HG03439 (cell line): ENCODE measurements around the gene MGAT4D.
"Not testable (repeated sequence)": the region's sequence is repeated elsewhere in the genome, so short reads cannot be mapped to it uniquely, and the experiment has no call there.

Experiments
- ATAC-seq: cut with Tn5 transposase; IDR thresholded peaks from one replicate; pipeline ENCODE4 v1.9.1; 2021; ENCODE audit warnings: mild to moderate bottlenecking, moderate library complexity; ENCODE audit not compliant: unreplicated experiment

The MGAT4D gene

DNA sequence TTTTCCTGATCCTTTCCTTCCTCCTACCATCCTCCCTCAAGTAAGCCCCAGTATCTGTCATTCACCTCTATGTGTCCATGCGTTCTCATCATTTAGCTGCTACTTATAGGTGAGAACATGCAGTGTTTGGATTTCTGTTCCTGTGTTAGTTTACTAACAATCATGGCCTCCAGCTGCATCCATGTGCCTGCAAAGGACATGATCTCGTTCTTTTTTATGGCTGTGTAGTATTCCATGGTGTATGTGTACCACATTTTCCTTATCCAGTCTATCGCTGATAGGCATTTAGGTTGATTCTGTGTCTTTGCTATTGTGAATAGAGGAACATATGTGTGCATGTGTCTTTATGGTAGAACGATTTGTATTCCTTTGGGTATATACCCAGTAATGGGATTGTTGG, 53.7 kb downstream of the MGAT4D start:
- not testable (repeated sequence) for ATAC-seq

DNA sequence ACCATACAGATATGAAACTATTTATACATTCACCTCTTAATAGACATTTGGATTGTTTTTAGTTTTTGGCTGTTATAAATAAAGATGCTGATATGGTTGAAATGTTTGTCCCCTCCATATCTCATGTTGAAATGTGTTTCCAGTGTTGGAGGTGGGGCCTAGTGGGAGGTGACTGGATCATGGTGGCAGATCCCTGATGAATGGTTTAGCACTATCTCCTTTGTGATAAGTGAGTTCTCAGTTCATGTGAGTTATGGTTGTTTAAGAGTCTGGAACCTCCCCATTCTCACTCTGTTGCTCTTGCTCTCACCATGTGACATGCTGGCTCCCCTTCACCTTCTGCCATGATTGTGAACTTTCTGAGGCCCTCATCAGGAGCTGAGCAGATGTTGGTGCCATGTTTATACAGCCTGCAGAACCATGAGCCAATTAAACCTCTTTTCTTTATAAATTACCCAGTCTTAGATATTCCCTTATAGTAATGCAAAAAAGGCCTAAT, 58.4 kb downstream of the MGAT4D start:
- ATAC-seq, result no peak

DNA sequence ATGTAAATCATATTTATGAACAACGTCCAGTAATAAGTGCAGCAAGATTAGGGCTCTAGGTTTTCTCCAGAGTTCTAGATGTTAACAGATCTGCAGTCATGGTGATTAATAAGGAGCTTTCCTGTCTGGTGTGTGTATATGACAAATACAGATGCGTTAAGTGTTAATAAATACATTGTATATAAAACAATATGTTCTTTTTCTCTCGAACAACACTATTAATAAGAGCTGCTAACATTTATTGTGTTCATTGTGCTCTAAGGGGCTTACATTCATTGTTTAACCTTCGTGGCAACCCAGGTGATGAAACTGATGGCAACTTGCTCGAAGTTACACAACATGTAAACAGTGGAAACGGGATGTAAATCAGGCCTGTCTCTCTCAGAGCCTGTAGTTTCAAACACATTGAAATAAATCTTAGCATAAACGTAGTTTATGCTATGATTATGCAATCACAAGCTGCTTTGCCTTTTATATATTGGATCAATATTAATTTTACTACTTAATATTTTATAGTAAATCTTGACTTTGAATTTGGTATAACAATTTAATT, 70.1 kb downstream of the MGAT4D start:
- no peak for ATAC-seq

DNA sequence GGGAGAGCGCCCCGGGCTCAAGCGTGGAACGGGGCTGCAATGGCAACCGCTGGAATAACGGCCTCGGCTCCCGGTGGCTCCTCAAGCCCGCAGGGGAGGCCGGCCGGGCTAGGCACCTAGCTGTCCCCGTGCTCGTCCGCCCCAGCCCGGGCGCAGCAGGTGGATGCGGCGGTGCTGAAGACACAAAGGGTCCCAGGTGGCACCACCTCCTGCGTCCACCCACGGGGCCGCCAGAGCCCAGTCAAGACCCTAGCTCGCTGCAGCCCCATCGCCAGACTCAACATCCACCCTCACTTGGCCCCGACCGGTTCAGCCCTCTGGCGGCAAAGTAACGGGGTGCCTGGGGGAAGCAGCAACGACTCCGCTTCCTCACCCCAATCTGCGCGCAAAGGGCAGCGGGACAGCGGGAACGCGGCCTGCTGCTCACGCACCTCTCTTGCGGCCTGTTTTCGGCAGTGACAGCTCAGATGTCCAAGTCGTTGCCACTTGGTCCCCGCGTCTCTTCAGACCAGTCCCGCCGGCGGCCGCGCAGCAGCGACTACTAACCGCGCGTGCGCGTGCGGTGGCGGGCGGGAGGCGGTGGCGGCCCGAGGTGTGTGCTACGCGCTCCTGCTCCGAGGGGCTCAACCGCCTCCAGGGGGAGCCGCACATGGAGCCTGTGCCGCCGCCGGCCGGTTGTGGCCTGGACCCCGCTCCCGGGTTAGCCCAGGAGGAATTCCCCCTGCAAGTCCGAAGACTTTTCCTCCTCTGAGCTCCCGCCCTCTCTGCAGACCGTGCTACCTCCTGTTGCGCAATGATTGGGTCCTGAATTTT, 70.8 kb downstream of the MGAT4D start, which contains the start of gene CLGN:
TSS of gene CLGN (minus strand) at position 543 of the 813 bp plus-strand sequence. CDS start 14,570 bp downstream, outside the sequence.
- peak; percentile 93 for ATAC-seq

DNA sequence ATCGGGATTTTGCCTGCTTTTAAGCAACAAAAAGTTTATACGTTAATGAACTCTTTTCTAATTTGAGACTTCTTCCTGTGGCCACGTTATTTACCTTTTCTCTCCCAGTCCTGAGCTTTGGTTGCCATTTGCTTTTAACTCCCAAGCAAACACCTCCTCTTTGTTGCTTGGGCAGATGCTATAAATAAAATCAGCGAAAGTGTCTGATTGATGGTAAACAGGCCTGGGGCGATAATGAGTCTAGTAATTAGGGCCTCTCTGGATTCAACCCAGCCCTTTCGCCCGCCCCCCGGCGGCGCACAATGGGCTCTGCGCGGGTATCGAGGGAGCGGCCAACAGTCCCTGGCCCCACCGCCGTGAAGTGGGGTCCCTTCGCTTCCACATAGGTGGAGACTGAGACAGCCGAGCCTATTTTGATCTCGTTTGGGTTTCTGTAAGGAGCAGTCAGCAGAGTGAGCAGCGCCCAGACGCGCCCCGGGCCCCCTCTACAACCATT, 71.4 kb downstream of the MGAT4D start:
- peak; percentile 21 for ATAC-seq

DNA sequence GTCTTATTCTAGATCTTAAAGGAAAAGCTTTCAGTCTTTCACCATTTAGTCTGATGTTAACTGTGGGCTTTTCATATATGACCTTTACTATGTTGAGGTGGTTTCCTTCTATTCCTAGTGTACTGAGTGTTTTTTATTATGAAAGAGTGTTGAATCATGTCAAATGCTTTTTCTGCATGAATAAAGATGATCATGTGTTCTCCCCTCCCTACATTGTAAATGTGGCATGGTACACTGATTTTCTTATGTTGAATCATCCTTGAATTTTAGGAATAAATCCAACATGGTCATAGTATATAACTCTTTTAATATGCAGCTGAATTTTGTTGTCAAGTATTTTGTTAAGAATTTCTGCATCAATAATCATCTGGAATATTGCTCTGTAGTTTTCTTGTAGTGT, 75.0 kb downstream of the MGAT4D start:
- no peak for ATAC-seq

DNA sequence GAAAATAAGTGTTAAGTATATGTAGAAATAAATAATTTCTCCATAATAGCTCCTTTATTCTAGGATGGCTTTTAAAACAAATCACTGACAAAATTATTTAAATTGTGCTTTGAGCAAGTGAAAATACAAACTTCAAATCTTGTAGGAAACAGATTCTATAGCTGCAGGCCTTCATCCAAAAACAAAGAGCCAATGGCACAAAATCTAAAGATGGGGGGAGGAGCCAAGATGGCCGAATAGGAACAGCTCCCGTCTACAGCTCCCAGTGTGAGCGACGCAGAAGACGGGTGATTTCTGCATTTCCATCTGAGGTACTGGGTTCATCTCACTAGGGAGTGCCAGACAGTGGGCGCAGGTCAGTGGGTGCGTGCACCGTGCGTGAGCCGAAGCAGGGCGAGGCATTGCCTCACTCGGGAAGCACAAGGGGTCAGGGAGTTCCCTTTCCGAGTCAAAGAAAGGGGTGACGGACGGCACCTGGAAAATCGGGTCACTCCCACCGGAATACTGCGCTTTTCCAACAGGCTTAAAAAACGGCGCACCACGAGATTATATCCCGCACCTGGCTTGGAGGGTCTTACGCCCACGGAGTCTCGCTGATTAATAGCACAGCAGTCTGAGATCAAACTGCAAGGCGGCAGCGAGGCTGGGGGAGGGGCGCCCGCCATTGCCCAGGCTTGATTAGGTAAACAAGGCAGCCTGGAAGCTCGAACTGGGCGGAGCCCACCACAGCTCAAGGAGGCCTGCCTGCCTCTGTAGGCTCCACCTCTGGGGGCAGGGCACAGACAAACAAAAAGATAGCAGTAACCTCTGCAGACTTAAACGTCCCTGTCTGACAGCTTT, 84.7 kb downstream of the MGAT4D start:
- not testable (repeated sequence) for ATAC-seq

DNA sequence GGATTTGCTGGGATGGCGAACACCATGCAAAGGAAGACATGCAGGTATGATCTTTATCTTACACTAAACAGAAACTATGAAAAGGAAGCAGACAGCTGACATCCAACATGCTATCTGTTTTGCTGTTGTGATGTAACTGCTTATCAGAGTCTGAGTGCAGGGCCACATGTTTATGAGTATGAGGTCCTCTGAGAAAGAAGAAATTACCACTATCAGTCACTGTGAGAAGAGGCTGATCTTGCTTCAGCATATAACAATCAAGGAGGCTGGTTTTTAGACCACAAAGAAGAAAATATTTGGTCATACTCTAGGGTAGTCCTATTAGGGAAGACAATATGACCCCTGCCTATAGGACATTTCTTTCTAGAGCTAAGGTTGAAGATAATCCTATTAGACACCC, 89.1 kb downstream of the MGAT4D start:
- no peak for ATAC-seq

DNA sequence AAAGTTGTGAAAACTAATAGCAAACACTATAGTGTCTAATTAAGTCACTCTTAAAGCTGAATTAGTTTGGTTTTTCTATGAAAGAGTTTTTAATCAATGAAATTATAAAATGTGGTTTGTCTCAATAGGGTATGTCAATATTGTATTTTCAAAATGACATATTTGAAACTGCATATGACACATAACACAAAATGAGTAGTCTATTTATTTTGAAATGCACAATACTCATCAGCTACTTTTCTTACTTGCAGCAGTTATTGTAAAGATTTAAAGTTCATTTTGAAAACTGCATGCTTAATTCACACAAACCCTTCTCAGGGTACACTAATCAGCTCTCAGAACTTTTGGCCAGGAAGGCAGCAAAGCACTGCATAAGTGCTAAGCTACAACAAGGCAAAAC, 91.8 kb downstream of the MGAT4D start:
- ATAC-seq, result no peak

DNA sequence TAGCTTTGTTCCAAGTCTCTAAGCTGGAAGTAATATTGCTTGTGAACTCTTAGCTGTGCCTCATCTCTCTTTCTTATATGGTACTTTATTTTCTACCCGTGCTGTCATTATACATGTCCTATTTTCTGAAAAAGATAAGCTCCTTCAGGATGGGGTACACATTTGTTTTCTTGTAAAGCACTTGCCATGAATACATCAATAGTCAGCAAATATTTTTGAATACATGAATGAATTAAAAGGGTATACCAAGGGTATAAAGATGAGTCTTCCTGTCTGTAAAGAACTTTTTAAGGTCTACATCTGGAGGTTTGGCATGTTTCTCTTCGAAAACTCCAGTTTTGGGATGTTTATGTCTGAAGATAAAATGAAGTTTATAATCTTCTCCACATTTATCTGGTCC, 98.0 kb downstream of the MGAT4D start:
- no peak for ATAC-seq

DNA sequence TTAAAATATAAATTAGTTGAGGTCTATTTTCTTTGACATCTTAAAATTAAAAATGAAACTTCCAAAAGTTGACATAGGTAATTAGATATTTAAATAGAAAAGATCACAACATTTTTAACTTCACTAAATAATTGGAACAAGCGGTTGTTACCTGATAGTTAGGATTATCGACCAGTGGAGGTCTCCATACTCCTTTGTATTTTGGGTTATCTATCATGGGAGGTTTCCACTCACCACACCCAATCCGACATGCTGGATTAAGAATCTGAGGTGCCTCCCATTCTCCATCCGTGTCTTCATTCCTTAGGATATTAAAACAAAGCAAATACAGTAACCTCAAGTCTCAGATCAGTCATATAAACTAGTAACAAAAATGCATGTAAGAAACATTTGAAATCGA, 102.4 kb downstream of the MGAT4D start:
- ATAC-seq, result no peak
